GM18502 (cell line): ENCODE results near the gene CD40LG.
A peak's percentile ranks its signal among the peaks of the same experiment; 100 is the strongest.

ENCODE experiments used
- ATAC-seq: cut with Tn5 transposase; IDR thresholded peaks from one replicate; pipeline ENCODE4 v1.9.1; 2021; ENCODE audit warnings: mild to moderate bottlenecking; ENCODE audit not compliant: unreplicated experiment, poor library complexity

The CD40LG gene

GRCh38 chrX:136646602-136647239, 1.2 kb upstream of the CD40LG start:
- ATAC-seq: no peak

- ATAC-seq: no peak
Measured at GRCh38 chrX:136650811-136651210, 2.9 kb downstream of the CD40LG start.

- ATAC-seq: no peak
Measured at GRCh38 chrX:136652822-136653723, 5.1 kb downstream of the CD40LG start.

- no peak for ATAC-seq
Measured at GRCh38 chrX:136656361-136656964, 8.5 kb downstream of the CD40LG start.

GRCh38 chrX:136658151-136658550, 10.2 kb downstream of the CD40LG start:
- ATAC-seq: no peak

GRCh38 chrX:136659174-136659573, 11.2 kb downstream of the CD40LG start:
- ATAC-seq: no peak

GRCh38 chrX:136660896-136661295, 12.9 kb downstream of the CD40LG start:
- ATAC-seq: no peak

- ATAC-seq: no peak
Measured at GRCh38 chrX:136662104-136662503, 14.1 kb downstream of the CD40LG start.

- no peak for ATAC-seq
Measured at GRCh38 chrX:136662976-136663375, 15.0 kb downstream of the CD40LG start.

GRCh38 chrX:136665258-136665900, 17.4 kb downstream of the CD40LG start:
- peak; percentile 72 for ATAC-seq

GRCh38 chrX:136666088-136666487, 18.1 kb downstream of the CD40LG start:
- no peak for ATAC-seq

GRCh38 chrX:136667446-136668168, 19.6 kb downstream of the CD40LG start:
- no peak for ATAC-seq

- peak; percentile 48 for ATAC-seq
Measured at GRCh38 chrX:136671006-136671610, 23.1 kb downstream of the CD40LG start.

- ATAC-seq: peak; percentile 34
Measured at GRCh38 chrX:136674270-136674985, 26.5 kb downstream of the CD40LG start.

GRCh38 chrX:136679531-136679930, 31.6 kb downstream of the CD40LG start:
- no peak for ATAC-seq

- no peak for ATAC-seq
Measured at GRCh38 chrX:136684120-136684519, 36.2 kb downstream of the CD40LG start.

- no peak for ATAC-seq
Measured at GRCh38 chrX:136687457-136687856, 39.5 kb downstream of the CD40LG start.

- ATAC-seq: no peak
Measured at GRCh38 chrX:136689436-136689835, 41.5 kb downstream of the CD40LG start.
